ENCODE results near the gene KRTAP4-7.
"Not testable (repeated sequence)": the region's sequence is repeated elsewhere in the genome, so short reads cannot be mapped to it uniquely, and the experiment has no call there.

Gene KRTAP4-7

DNA sequence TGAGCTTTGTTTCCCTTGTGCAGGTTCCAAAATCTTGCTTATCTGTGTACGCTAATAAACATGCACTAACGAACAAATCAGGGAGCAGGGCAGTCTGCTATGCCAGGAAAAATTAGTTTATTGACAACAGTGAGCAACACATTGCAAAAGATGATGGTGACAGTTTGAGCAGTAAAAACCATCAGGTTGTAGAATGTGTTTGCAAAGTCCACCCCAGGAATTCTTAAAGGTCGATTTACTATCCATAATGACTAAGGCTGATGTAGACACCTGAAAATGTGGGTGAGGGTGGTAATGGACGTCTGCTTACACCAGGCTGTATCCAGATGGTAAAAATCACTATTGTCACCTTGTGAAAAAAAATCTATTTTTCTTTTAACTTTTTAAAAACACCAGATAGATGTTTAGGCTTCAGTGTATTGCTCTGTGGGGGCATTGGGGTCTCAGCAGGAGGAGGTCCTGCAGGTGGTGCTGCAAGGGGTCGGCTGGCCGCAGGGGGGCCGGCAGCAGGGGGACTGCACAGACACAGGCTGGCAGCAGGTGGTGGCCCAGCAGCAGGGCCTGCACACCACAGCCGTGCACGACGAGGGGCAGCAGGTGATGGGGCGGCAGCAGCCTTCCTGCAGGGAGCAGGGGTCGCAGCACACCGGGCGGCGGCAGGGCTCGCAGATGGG, 18.8 kb upstream of the KRTAP4-7 start:
- DNase-seq (ENCODE audit: low spot score) = not testable (repeated sequence)

DNA sequence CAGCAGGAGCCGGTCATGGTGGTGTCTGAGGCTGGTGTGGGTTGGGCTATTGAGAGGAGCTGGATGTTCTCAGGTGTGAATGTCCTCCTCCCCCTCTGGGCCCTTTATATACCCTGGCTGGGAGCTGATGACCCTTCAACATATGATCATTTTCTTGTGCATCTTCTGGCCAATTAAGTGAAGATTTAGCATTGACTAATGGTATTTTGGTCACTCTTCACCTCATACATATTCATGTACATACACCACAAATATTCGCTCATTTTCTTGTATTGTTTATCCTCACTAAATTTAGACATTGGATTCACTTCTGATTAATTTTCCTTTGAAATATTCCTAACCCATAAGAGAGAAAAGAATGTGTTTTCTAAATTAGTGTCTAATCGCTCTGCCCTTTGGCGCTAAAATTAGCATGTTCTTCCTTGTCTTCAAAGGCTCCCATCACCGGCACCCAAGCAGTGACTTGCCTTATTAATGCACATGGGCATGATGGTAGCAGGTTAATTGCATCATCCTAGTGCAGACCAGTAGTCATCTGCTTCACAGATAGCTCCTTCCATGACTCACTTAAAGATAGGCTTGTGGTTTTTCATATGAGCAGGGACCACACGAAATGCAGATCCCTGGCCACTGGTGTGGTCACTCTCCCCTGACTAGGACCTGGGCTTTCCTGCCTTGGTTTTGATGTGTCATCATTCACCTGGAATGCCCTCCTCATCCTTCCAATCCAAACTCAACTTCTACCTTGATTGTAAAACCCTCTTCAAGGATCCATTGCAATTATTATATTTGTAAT, 17.9 kb upstream of the KRTAP4-7 start, which contains the start of gene KRTAP2-4:
Gene KRTAP2-4, minus strand, starts transcription at position 51 of the 796 bp plus-strand sequence. Its CDS starts 34 bp downstream, at position 17.
- no peak for DNase-seq (ENCODE audit: low spot score)

DNA sequence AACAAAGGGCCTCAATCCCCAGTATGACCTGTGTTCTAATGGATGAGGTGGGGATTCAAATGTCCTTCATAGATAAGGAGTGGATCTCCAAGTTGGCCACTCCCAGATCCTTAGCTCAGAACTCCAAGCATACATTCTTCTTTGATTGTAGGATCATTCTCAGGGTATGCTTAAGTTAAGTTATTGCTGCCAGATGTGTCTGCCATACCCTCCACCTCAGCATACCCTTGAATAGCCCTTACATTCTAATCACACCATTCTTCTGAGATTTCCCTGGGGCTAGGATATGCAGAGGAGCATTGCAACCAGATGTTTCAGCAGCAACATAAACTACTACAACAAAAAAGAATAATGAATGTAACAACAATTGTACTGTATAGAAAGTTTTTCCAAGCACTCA, 16.7 kb upstream of the KRTAP4-7 start:
- no peak for DNase-seq (ENCODE audit: low spot score)

DNA sequence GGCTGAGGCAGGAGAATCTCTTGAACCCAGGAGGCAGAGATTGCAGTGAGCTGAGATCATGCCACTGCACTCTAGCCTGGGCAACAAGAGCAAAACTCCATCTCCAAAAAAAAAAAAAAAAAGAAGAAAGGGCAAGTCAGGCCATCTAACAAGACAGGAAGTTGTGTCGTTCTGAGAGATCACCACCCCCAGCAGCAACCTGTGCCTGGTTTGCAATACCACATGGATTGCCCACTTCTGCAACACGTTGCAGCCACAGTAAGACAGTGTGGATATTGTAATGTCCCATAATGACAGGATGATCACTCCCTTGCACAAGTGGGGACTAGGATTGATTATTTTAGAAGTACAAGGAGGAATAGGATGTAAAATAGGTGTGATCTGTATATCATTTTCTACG, 14.9 kb upstream of the KRTAP4-7 start:
- DNase-seq (ENCODE audit: low spot score) = no peak

DNA sequence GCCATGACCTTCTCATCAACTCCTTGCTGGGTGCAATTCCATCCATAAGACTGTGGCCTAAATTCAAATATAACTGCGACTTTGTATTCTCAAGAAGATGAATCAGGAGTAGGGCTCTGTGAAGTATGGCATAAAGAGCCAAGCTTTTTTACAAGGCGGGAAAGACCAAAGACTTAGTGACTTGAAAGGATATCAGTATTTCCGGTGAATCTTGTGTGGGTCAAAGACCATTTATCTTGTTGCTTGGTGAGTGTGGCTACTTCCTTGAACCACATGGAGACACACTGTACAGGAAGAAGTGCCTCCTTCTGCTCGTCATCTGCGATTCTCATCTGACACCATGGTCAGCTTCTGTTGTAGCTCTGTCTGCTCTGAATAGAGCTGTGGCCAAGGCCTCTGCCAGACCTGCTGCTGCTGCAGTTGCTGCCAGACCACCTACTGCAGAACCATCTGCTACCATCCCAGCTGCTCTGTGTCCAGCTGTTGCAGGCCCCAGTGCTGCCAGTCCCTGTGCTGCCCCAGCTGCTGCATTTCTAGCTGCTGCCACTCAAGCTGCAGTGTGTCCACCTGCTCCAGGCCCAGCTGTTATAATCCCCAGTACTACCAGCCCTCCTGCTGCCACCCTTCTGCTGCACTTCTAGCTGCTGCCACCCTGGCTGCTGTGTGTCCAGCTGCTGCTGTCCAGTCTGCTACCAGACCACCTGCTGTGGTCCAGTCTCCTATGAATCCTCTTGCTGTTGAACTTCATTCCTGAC, 12.2 kb upstream of the KRTAP4-7 start:
- no peak for DNase-seq (ENCODE audit: low spot score)

DNA sequence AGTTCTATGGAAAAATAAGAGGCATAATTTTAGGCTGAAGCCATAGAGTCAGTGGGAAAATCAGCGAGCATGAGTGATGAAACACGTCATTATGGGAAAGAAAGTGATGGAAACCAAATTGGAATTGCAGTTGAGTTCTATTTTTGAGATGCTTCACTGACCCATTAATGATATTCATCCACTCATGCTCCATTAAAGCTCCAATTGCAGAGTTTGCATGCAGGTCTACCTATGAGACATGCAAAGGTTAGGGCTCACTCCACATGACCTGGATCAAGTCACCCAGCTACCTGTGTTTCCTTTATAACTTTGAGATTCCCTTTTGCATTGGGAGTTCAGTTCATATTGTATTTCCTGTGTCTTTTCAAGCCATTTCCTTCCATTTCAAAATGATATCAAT, 10.3 kb upstream of the KRTAP4-7 start:
- no peak for DNase-seq (ENCODE audit: low spot score)

DNA sequence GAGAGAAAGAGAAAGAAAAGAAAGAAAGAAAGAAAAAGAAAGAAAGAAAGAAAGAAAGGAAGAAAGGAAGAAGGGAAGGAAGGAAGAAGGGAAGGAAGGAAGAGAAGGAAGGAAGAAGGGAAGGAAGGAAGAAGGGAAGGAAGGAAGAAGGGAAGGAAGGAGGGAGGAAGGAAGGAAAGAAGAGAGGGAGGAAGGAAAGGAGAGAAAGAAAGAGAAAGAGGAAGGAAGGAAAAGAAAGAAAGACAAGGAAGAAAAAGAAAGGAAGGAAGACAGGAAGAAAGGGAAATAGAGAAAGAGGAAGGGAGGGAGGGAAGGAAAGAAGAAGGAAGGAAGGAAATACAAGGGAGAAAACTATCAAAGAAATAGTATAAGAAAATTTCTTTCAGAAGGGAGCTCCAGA, 7.2 kb upstream of the KRTAP4-7 start:
- DNase-seq (ENCODE audit: low spot score) = no peak

DNA sequence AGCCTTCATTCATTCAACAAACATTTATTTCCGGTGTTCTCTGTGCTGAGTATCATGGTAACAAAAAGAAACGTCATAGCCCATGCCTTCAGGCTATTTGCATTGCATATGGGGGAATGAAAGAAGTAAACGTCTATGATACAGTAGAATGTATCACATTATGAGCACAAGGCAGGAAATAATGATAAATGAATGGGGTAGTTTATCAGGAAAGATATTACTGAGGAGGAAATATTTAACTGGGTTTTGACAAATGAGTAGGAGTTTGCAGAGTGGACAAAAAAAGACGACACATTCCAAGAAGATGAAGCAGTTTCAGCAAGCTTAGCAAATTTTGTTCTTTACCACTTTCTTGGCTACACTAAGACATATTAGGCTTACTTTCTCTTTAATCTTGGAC, 1.3 kb upstream of the KRTAP4-7 start:
- DNase-seq (ENCODE audit: low spot score) = no peak

DNA sequence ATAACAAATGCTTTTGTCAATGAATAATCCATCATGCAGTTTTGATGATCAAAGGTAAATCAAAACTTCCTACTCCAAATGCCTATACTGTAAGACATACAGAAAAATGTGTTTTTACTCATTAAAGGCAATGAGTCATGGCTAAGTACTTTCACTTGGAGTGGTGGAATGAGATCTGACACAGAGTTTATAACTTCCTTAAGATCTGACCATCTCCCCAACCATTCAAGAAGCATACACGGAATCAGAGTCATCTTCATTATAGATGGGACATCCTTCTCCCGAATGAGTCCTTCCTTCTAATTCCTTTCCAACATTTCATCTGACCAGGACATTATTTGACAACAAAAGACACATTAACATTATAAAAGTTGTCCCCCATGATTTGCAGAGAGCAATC, 523 bp upstream of the KRTAP4-7 start:
- DNase-seq (ENCODE audit: low spot score) = not testable (repeated sequence)

DNA sequence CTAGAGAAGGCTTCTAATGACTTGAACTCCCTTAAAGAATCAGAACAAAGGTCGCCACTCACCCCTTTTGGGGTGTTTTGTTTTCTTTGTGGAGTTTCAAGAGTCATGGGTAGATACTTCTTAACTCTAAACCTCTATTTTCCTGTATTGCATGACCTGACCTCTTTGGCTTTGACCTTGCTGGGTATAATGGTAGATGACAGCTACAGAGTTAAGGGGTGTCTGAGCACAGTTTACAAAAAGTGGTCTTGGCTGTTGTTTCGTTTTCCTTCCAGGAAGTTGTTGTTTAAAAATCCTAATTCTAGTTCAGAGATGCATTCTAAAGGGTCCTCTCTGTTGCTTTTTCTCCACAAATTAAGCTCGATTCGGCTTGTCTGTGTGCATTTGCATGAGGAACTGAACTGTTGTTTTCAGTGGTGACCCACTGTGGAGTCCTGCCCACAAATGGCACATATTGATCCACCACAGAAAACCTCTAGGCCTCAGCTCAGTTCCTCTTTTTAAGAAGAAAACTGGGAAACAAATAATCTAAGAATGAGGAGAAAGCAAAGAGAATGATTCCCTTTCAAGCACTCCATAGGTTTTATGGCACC, 4.9 kb downstream of the KRTAP4-7 start:
- not testable (repeated sequence) for DNase-seq (ENCODE audit: low spot score)

DNA sequence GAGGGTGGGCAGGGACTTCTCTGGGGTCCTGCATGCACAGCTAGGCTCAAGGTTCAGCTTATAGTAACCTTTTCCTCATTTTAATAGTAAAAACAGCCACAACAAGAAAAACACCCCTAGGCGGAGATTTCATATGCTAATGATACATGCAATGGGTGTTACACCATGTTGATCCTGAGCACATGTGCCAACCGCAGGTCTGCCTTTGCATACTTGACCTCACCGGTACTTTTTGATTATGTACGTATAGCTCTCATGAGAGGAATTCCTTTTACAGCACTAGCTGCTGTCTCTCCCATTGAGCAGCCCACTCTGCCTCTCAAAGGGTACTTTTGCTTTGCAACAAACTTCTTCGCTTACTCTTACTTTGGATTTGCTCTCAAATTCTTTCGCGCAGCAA, 12.1 kb downstream of the KRTAP4-7 start:
- DNase-seq (ENCODE audit: low spot score) = no peak

DNA sequence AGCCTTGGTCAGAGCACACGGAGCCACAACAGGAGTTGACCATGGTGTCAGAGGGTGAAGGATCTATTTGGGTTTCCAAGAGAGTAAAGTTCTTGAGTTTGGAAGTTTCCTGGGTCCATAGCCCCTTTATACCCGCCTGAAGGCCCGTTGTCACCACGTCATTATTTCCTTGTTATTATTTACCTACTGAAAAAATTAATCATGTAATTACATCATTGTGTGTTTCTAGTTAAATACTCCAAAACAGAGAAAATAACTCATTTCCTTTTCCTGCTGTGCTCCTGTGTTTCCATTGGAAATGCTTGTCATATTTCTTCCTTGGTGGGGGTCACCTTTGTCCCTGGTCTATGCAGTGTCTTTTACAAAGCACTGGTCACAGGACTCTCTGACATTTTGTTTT, 14.1 kb downstream of the KRTAP4-7 start, which contains the start of gene KRTAP4-8:
Gene KRTAP4-8, minus strand, starts transcription at position 101 of the 400 bp plus-strand sequence. Its CDS starts 58 bp downstream, at position 43.
- no peak for DNase-seq (ENCODE audit: low spot score)

DNA sequence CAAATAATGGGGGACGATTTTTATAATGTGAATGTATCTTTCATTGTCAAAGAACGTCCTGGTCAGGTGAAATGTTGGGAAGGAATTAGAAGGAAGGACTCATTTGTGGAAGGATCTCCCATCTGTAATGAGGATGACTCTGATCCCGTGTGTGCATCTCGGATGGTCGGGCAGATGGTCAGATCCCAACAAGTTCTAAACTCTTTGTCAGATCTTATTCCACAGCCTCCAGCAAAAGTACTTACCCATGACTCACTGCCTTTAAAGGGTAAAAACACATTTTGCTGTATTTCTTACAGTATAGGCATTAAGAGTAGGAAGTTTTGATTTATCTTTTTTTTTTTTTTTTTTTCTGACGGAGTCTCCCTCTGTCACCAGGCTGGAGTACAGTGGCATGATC, 14.5 kb downstream of the KRTAP4-7 start:
- DNase-seq (ENCODE audit: low spot score) = no peak

DNA sequence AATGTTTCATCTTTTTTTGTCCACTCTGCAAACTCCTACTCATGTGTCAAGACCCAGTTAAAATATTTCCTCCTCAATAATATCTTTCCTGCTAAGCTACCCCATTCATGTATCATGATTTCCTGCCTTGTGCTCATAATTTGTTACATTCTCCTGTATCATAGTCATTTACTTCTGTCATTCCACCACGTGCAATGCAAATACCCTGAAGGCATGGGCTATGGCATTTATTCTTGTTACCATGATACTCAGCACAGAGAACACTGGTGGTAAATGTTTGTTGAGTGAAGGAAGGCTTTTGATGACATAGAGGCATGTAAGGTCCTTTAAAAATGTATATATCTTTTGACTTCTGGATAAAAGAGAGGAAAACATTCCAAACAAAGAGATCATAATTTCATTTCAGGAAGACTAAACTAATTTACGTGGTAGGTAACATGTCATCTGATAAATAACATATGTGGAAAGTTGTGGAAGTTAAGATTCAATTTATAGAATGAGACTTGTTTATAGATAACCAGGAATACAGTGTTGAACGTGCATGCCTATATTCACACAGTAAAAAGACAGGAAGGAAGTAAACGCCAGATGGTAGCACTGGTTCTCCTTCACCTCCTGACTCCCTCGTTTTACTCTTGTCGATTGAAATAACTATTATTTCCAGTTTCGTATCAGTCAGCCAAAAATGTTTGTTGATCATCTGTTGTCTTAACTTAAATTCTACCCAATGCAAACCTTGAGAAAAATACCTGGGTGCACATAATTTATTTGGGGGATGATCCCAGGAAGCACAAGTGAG, 15.9 kb downstream of the KRTAP4-7 start:
- DNase-seq (ENCODE audit: low spot score) = not testable (repeated sequence)

DNA sequence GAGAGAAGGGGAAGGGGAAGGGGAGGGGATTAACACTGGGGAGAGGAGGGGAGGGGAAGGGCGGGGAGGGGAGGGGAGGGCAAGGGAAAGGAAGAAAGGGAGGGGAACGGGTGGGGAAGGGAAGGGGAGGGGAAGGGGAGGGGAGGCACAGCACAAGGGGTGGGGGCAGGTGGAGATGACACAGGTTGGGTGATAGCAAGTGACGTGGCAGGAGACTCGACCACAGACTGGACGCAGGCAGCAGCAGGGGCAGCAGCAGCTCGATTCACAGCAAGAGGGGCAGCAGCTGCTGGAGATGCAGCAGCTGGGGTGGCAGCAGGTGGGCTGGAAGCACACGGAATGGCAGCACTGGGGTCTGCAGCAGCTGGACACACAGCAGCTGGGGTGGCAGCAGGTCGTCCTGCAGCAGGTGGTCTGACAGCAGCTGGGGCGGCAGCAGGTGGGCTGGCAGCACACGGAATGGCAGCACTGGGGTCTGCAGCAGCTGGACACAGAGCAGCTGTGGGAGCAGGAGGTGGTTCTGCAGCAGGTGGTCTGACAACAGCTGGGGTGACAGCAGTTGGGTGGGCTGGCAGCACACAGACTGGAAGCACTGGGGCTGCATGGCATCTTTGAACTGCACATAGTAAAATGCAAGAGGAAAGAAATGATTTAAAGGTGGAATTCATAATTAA, 17.8 kb downstream of the KRTAP4-7 start, which contains the start of gene KRTAP4-16:
Gene KRTAP4-16, minus strand, starts transcription at position 624 of the 674 bp plus-strand sequence. Its CDS starts 0 bp downstream, at position 624.
- no peak for DNase-seq (ENCODE audit: low spot score)

DNA sequence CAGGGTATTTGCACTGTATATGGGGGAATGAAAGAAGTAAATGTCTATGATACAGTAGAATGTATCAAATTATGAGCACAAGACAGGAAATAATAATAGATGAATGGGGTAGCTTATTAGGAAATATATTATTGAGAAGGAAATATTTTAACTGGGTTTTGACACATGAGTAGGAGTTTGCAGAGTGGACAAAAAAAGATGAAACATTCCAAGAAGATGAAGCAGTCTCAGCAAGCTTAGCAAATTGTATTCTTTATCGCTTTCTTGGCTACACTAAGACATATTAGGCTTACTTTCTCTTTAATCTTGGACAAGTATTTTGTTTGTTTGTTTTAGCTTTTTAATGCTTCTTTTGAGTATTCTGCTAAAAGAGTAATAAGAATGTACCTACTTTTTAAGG, 19.9 kb downstream of the KRTAP4-7 start:
- DNase-seq (ENCODE audit: low spot score) = no peak

DNA sequence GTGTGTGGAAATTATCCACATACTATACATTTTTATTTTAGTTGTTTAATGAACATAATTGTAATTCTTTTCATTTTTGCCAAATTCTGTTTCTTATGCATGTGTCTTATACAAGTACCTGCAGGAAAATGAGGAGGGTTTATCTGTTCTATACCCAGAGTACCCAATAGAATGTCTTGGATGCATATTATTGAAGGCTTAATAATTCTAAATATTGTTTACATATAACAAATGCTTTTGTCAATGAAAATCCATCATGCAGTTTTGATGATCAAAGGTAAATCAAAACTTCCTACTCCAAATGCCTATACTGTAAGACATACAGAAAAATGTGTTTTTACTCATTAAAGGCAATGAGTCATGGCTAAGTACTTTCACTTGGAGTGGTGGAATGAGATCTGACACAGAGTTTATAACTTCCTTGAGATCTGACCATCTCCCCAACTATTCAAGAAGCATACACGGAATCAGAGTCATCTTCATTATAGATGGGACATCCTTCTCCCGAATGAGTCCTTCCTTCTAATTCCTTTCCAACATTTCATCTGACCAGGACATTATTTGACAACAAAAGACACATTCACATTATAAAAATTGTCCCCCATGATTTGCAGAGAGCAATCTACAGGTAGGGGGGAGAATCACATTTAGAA, 20.6 kb downstream of the KRTAP4-7 start:
- DNase-seq (ENCODE audit: low spot score) = not testable (repeated sequence)

DNA sequence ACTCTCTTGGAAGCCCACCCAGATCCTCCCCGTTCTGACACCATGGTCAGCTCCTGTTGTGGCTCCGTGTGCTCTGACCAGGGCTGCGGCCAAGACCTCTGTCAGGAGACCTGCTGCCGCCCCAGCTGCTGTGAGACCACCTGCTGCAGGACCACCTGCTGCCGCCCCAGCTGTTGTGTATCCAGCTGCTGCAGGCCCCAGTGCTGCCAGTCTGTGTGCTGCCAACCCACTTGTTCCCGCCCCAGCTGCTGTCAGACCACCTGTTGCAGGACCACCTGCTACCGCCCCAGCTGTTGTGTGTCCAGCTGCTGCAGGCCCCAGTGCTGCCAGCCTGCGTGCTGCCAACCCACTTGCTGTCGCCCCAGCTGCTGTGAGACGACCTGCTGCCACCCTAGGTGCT, 21.4 kb downstream of the KRTAP4-7 start, which contains the start of gene KRTAP4-9:
Gene KRTAP4-9, plus strand, starts transcription at position 43 of the 400 bp plus-strand sequence. Its CDS starts 0 bp downstream, at position 43.
- DNase-seq (ENCODE audit: low spot score) = not testable (repeated sequence)

DNA sequence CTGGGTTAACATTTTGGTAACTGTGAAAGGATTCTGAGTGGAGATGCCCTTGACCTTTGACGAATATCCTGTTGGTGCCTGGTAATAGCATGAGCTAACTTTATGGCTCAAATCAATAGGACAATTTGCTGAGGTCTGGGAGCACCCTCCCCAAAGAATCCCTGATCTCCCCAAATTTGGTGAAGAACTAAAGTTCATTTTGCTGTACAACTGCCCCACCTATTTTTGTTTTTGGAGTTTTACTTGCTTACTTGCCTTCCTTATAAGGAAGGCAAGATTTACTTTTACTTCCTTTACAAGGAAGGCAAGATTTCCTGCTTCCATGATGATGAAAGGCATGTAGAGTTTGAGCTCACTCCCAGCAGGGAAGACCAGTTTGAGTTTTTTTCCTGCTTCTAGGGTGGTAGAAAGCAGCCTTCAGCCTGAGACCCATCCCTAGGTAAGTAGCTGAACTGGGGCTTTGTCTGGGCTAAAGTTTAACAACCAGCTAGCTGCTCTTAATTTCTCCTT, 24.0 kb downstream of the KRTAP4-7 start:
- no peak for DNase-seq (ENCODE audit: low spot score)
